Embryonic facial prominence (tissue), 1 donor: ENCODE results near the gene TRIM17.
"Not testable (repeated sequence)": the region's sequence is repeated elsewhere in the genome, so short reads cannot be mapped to it uniquely, and the experiment has no call there.

ENCODE experiments used
- DNase-seq: peaks from one replicate; pipeline ENCODE4 v3.0.0-alpha.2; 2016; ENCODE audit errors: extremely low spot score

Gene TRIM17

GRCh38 chr1:228448372-228448771 is 31.7 kb upstream of the TRIM17 start:
- DNase-seq: no peak

GRCh38 chr1:228446852-228447251 is 30.2 kb upstream of the TRIM17 start:
- DNase-seq: no peak

- no peak for DNase-seq
These were observed 29.4 kb upstream of the TRIM17 start for GRCh38 chr1:228445843-228446650.

GRCh38 chr1:228445490-228445842 is 28.8 kb upstream of the TRIM17 start:
- no peak for DNase-seq

GRCh38 chr1:228443395-228443794 is 26.7 kb upstream of the TRIM17 start:
- no peak for DNase-seq

GRCh38 chr1:228440761-228441500 is 24.3 kb upstream of the TRIM17 start:
- DNase-seq: no peak

GRCh38 chr1:228438266-228438665 is 21.6 kb upstream of the TRIM17 start:
- DNase-seq: no peak

- no peak for DNase-seq
These were observed 20.8 kb upstream of the TRIM17 start for GRCh38 chr1:228437424-228437962.

- DNase-seq: no peak
These were observed 18.0 kb upstream of the TRIM17 start for GRCh38 chr1:228434689-228435088.

- DNase-seq: not testable (repeated sequence)
These were observed 16.8 kb upstream of the TRIM17 start for GRCh38 chr1:228433337-228434053.

- no peak for DNase-seq
These were observed 13.6 kb upstream of the TRIM17 start for GRCh38 chr1:228430243-228430642.

- DNase-seq: no peak
These were observed 13.0 kb upstream of the TRIM17 start for GRCh38 chr1:228429698-228430097.

GRCh38 chr1:228429007-228429406 is 12.3 kb upstream of the TRIM17 start:
- no peak for DNase-seq

- DNase-seq: no peak
These were observed 11.8 kb upstream of the TRIM17 start for GRCh38 chr1:228428412-228428811.

GRCh38 chr1:228426518-228427175 is 10.0 kb upstream of the TRIM17 start:
- no peak for DNase-seq

- DNase-seq: no peak
These were observed 8.3 kb upstream of the TRIM17 start for GRCh38 chr1:228424685-228425660.

GRCh38 chr1:228423404-228424053 is 6.9 kb upstream of the TRIM17 start:
- DNase-seq: no peak

GRCh38 chr1:228420968-228421826 is 4.5 kb upstream of the TRIM17 start:
- DNase-seq: no peak
